ENCODE data around the gene RFNG. TPM values are rescaled to one million over a fixed set of nuclear protein-coding genes. Genes with fewer than 3 reads are reported as not detected.
A peak's percentile ranks its signal among the peaks of the same experiment; 100 is the strongest.

Gene RFNG
- total RNA-seq, 6 experiments from 2014 or later: 29.9 to 53.3 (median 43.7) TPM

- intact Hi-C loops (cut with DNase I): no loop called here
- no peaks in the 10 kb centered on the region for H3K27me3 ChIP-seq
- DNase-seq (peak in 1 of 3 donors; percentile 12), ATAC-seq (no peak)
- no peaks in the 10 kb centered on the region for H3K9me3 ChIP-seq
- no peak overlapping the region for H3K4me3 ChIP-seq
- H3K27ac ChIP-seq: no peak overlapping the region
- TF ChIP-seq POLR2A (IDR thresholded peaks at IDR 0.05) (no peak), CTCF (IDR thresholded peaks at IDR 0.05) (no peak)
- peaks cover 0 to 7% (median under 1%) of the 10 kb centered on the region in 4 donors for H3K36me3 ChIP-seq
- WGBS (ENCODE audit: insufficient coverage, low coverage, low lambda C conversion rate, missing lambda C conversion rate): 76% methylated on average over 4 of the region's 8 CpGs
- H3K4me1 ChIP-seq: peaks cover 0 to 23% (median 11%) of the 10 kb centered on the region in 4 donors
These were observed 2.5 kb downstream of the RFNG start for GRCh38 chr17:82049106-82049505.

- DNase-seq (no peak), ATAC-seq (peak in 1 of 4 donors; percentile 2)
- H3K27me3 ChIP-seq: no peaks in the 10 kb centered on the region
- intact Hi-C loops (cut with DNase I): no loop called here
- peaks cover 0 to 3% (median under 1%) of the 10 kb centered on the region in 4 donors for H3K36me3 ChIP-seq
- H3K4me1 ChIP-seq: peaks cover 0 to 22% (median 11%) of the 10 kb centered on the region in 4 donors
- no peak overlapping the region for H3K27ac ChIP-seq
- 33% methylated on average over 13 of the region's 20 CpGs for WGBS (ENCODE audit: insufficient coverage, low coverage, low lambda C conversion rate, missing lambda C conversion rate)
- no peak overlapping the region for H3K4me3 ChIP-seq
- H3K9me3 ChIP-seq: no peaks in the 10 kb centered on the region
- TF ChIP-seq POLR2A (IDR thresholded peaks at IDR 0.05) (no peak), CTCF (IDR thresholded peaks at IDR 0.05) (no peak)
These were observed 3.0 kb downstream of the RFNG start for GRCh38 chr17:82048571-82048971.

- intact Hi-C loops (cut with DNase I): no loop called here
- TF ChIP-seq CTCF (IDR thresholded peaks at IDR 0.05) (no peak), POLR2A (IDR thresholded peaks at IDR 0.05) (no peak)
- ATAC-seq (peak; percentile 36 to 84 (median 65)), DNase-seq (peak in 2 of 3 donors; percentile 92 to 93)
- no peaks in the 10 kb centered on the region for H3K9me3 ChIP-seq
- H3K4me1 ChIP-seq: peaks cover 0 to 22% (median 8%) of the 10 kb centered on the region in 4 donors
- 75% methylated on average over 7 of the region's 25 CpGs for WGBS (ENCODE audit: insufficient coverage, low coverage, low lambda C conversion rate, missing lambda C conversion rate)
- peak overlapping the region in 1 of 3 donors; percentile 33 for H3K27ac ChIP-seq
- peaks cover 0 to 3% (median under 1%) of the 10 kb centered on the region in 4 donors for H3K36me3 ChIP-seq
- H3K27me3 ChIP-seq: no peaks in the 10 kb centered on the region
- H3K4me3 ChIP-seq: no peak overlapping the region
These were observed 3.6 kb downstream of the RFNG start for GRCh38 chr17:82047914-82048570.

- 88% methylated on average over 8 of the region's 24 CpGs for WGBS (ENCODE audit: insufficient coverage, low coverage, low lambda C conversion rate, missing lambda C conversion rate)
- Histone ChIP-seq H3K4me1 (peaks cover 0 to 18% (median 5%) of the 10 kb centered on the region in 4 donors), H3K36me3 (peaks cover 0 to 3% (median under 1%) of the 10 kb centered on the region in 4 donors), H3K27ac (peak overlapping the region in 1 of 3 donors; percentile 33), H3K9me3 (no peaks in the 10 kb centered on the region), H3K27me3 (no peaks in the 10 kb centered on the region), H3K4me3 (no peak overlapping the region)
- ATAC-seq: no peak
- no peak for TF ChIP-seq POLR2A (IDR thresholded peaks at IDR 0.05)
- no peak for TF ChIP-seq CTCF (IDR thresholded peaks at IDR 0.05)
- no peak for DNase-seq
- intact Hi-C loops (cut with DNase I): no loop called here
These were observed 4.2 kb downstream of the RFNG start for GRCh38 chr17:82047379-82047778.

Data from right lobe of liver (tissue), 6 donors.